ENCODE results near the gene MED27.
"Not testable (repeated sequence)": the region's sequence is repeated elsewhere in the genome, so short reads cannot be mapped to it uniquely, and the experiment has no call there.

The MED27 gene

GRCh38 chr9:131923766-131924165 is 155.9 kb downstream of the MED27 start:
- in situ Hi-C loops (cut with MboI; ENCODE audit: low sequenced_read_pairs, unreplicated experiment) = no loop called here
- TF ChIP-seq, protein P1, sequence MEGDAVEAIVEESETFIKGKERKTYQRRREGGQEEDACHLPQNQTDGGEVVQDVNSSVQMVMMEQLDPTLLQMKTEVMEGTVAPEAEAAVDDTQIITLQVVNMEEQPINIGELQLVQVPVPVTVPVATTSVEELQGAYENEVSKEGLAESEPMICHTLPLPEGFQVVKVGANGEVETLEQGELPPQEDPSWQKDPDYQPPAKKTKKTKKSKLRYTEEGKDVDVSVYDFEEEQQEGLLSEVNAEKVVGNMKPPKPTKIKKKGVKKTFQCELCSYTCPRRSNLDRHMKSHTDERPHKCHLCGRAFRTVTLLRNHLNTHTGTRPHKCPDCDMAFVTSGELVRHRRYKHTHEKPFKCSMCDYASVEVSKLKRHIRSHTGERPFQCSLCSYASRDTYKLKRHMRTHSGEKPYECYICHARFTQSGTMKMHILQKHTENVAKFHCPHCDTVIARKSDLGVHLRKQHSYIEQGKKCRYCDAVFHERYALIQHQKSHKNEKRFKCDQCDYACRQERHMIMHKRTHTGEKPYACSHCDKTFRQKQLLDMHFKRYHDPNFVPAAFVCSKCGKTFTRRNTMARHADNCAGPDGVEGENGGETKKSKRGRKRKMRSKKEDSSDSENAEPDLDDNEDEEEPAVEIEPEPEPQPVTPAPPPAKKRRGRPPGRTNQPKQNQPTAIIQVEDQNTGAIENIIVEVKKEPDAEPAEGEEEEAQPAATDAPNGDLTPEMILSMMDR (IDR thresholded peaks at IDR 0.05; ENCODE audit: borderline replicate concordance, control extremely low read depth, extremely low read depth, insufficient read depth, missing control alignments) = no peak
- DNase-seq (ENCODE audit: low spot score) = no peak

DNA sequence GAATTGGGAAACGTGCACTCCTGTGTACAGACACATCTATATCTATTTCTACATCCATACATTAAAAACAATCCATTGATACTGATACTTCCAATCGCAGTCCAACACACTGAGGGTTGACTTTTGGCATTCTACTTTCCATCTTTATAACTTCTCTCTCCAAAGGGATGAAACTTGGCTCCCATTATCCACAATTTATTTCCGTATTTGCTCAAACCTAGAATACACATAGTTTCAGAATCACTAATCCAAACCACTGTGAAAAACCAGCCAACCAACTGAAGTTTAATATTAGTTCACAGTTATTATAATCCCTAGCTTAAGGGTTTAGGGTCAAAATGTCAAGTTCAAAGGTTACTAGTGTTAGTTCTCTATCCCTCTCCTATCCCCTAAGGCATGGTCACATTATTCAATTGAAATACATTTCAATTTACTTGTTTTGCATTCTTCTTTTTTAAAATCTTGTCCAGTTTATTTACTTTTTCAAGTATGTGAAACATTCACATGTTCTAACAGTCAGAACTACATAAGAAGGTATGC is 156.5 kb downstream of the MED27 start:
- no peak for DNase-seq (ENCODE audit: low spot score)
- in situ Hi-C loops (cut with MboI; ENCODE audit: low sequenced_read_pairs, unreplicated experiment) = no loop called here
- TF ChIP-seq, protein P1 (IDR thresholded peaks at IDR 0.05; ENCODE audit: borderline replicate concordance, control extremely low read depth, extremely low read depth, insufficient read depth, missing control alignments) = no peak

- in situ Hi-C loops (cut with MboI; ENCODE audit: low sequenced_read_pairs, unreplicated experiment); DNase-seq (ENCODE audit: low spot score): not testable (repeated sequence)
Observed at GRCh38 chr9:131921635-131922034, 158.0 kb downstream of the MED27 start.

- in situ Hi-C loops (cut with MboI; ENCODE audit: low sequenced_read_pairs, unreplicated experiment) = no loop called here
- TF ChIP-seq, protein P1 (IDR thresholded peaks at IDR 0.05; ENCODE audit: borderline replicate concordance, control extremely low read depth, extremely low read depth, insufficient read depth, missing control alignments) = no peak
- DNase-seq (ENCODE audit: low spot score) = no peak
Observed at GRCh38 chr9:131919216-131919615, 160.5 kb downstream of the MED27 start.

DNA sequence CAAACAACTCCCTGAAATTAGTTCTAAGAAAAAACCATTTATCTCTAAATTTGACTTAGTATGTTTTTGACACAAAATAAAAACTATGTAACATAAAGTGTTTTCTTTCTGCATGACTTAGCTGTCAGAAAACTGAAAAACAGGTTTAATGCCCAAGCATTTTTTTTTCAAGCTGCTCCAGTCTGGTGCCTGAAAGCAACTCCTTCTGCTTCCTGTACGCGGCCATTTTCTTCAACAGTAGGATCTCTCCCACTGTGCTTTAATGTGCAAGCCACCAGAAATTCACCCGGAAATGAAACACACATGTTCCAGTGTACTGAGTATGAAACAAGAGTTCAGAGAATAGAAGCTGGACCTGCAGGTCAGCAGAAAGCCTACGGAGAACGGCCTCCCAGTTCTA is 161.2 kb downstream of the MED27 start:
- in situ Hi-C loops (cut with MboI; ENCODE audit: low sequenced_read_pairs, unreplicated experiment) = no loop called here
- DNase-seq (ENCODE audit: low spot score) = no peak
- TF ChIP-seq, protein P1 (IDR thresholded peaks at IDR 0.05; ENCODE audit: borderline replicate concordance, control extremely low read depth, extremely low read depth, insufficient read depth, missing control alignments) = no peak

DNA sequence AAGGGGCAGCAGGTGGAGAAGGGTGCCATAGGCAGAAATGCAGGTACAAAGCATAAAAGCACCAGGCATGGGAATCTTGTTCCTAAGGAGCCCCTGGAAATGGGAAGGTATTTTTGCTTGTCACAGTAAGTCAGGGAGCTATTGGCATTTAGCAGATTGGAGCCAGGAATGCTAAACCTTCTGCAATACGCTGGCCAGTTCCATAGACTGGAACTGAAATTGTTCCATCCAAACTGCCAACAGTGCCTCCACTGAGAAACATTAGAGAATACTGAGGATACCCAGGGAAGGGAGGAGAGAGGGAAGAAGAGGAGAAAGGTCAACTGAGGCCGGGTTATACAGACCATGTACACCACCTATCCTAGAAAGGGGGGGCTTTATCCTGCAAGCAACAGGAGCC is 162.7 kb downstream of the MED27 start:
- TF ChIP-seq, protein P1 (IDR thresholded peaks at IDR 0.05; ENCODE audit: borderline replicate concordance, control extremely low read depth, extremely low read depth, insufficient read depth, missing control alignments) = no peak
- DNase-seq (ENCODE audit: low spot score) = no peak
- in situ Hi-C loops (cut with MboI; ENCODE audit: low sequenced_read_pairs, unreplicated experiment) = no loop called here

DNA sequence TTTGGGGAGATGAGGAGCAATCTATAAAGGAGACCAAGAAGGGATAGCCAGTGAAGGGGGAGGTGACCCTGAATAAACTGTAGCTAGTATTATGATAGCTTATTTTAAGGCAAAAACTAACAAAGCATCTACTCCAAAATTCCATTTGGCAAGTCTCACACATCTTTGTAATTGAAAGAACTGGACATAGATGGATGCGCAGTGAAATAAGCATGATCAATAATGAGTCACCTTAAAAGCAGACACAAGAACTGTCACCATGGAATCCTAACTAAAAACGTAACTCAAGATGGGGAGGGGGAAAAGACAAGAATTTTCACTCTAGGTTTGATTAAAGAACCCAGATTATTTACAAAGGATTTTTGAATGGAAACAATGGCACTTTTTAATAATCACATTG is 164.5 kb downstream of the MED27 start:
- no peak for DNase-seq (ENCODE audit: low spot score)
- in situ Hi-C loops (cut with MboI; ENCODE audit: low sequenced_read_pairs, unreplicated experiment) = no loop called here
- TF ChIP-seq, protein P1 (IDR thresholded peaks at IDR 0.05; ENCODE audit: borderline replicate concordance, control extremely low read depth, extremely low read depth, insufficient read depth, missing control alignments) = no peak
